Spleen (tissue), 7 donors: ENCODE data around the gene RAE1.

Source experiments
- CTCF ChIP-seq, 11 experiments: fragments of 200-600 bp in 7 of 11; fragments of 450-650 bp in 4 of 11; sonication (generic) in 4 of 11; IDR thresholded peaks in 8 of 11; conservative IDR thresholded peaks in 3 of 11; 1 replicate in 7 of 11; 2 replicates in 4 of 11; pipeline versions ENCODE4 v1.4.0 to v1.8.0; 2016 to 2021; ENCODE audit warnings: antibody characterized with exemption in 11 of 11, inconsistent platforms in 4 of 11, mild to moderate bottlenecking in 1 of 11
- POLR2A ChIP-seq, 3 donors: fragments of 450-650 bp; IDR thresholded peaks; one replicate each; pipeline ENCODE4 v1.5.1; 2017; ENCODE audit warnings: antibody characterized with exemption in 3 of 3, mild to moderate bottlenecking in 1 of 3
- donor health status: DM: no; HTN: no; CAD: no; lungs with moderate emphysema.
- donor health status: DM: no; HTN: no; CAD: no.
- donor health status: DM: no; HTN: no; CAD: no.

- no peak for TF ChIP-seq CTCF (IDR thresholded peaks at IDR 0.05 in 8 of 11, conservative IDR thresholded peaks at IDR 0.05 in 3 of 11)
- TF ChIP-seq POLR2A (IDR thresholded peaks at IDR 0.05), result no peak
These were observed 27.7 kb downstream of the RAE1 start for GRCh38 chr20:57378646-57379262.
